Measurements from ENCODE around the gene UGGT2.
"Not testable (repeated sequence)": the region's sequence is repeated elsewhere in the genome, so short reads cannot be mapped to it uniquely, and the experiment has no call there.

Gene UGGT2

GRCh38 chr13:95793018-95793555, 260.1 kb downstream of the UGGT2 start:
- no peak for DNase-seq

DNA sequence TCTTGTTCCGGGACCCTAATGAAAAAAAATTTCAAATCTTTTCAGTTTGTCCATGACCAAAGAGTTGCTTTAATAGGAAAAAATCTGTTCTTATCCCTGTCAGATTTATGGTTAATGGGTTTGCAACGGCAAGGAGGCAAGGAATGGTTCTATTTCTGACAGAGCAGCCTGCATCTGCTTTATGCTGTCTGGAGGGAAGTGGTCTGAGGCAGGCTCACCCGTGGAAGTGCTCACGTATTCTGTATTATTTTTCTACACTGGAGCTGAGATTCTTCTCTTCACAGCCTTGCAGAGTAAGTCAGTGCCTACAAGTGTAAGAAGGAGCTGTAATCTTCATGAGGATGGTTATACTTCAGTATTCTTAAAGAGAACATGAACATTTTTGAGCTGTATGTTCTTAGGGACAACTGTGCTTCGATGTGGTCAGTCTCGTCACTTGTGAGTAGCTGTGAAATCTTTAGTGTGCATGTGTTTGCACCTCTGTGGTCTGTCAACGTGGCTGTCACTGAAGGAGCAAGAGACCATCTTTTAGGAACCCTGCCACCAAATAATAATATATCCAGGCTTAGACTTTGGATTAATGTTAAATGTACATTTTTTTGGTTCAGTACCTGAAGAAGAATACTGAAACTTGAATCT, 262.0 kb downstream of the UGGT2 start:
- no peak for DNase-seq

DNA sequence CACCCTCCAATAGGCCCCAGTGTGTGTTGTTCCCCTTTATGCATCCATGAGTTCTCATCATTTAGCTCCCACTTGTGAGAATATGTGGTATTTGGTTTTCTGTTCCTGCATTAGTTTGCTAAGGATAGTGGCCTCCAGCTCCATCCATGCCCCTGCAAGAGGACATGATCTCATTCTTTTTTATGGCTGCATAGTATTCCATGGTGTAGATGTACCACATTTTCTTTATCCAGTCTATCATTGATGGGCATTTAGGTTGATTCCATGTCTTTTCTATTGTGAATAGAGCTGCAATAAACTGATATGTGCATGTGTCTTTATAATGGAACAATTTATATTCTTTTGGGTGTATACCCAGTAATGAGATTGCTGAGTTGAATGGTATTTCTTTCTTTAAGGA, 263.9 kb downstream of the UGGT2 start:
- not testable (repeated sequence) for DNase-seq

- no peak for DNase-seq
Measured at GRCh38 chr13:95788100-95788463, 265.1 kb downstream of the UGGT2 start.

- no peak for DNase-seq
Measured at GRCh38 chr13:95787356-95788099, 265.7 kb downstream of the UGGT2 start.

DNA sequence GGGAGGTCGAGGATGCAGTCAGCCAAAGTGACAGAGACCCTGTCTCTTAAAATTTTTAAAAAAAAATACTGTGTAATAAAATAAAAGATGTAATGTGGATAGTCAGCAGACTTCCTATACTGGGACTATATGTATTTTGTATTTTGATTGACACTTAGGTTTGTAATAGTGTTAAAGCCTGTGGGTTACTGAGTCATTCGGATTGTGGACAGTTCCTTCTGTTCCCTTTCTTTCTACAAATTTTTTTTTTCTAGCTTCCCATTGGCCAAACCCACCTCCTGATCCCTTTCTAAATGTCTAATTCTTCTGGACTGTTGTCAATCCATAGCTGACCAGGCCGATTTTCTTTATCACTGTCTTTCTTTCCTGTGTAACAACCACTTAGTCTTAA, 268.3 kb downstream of the UGGT2 start:
- DNase-seq, result no peak

DNA sequence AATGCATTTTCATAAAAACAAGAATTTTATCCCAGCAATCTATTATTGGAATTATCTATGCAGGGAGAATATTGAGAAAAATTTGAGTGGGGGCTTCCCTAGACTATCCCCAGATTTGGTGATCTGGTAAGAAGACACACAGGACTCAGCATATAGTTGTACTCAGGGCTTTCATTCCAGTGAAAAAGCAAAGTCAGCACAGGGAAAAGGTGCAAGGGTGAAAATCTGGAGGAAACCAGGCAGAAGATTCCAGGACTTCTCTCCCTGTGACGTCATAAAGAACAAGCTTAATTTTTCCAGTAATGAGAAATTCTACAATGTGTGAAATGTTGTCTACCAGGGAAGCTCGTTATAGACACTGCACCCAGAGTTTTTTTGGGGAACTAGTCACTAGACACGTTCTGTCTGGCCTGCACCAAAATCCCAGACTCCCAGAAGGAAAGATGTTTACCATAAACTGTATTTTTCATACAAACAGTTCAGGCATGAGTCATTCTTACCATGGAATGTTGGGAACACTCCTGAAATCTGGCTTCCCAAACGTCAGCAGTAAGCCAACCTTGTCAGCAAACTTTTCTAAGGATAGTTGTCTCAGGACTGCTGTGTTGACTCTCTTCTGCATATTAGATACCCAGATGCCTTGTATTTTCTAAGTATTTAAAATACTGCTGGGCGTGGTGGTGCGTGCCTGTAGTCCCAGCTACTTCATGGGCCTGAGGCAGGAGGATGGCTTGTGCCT, 268.9 kb downstream of the UGGT2 start:
- DNase-seq, result no peak

DNA sequence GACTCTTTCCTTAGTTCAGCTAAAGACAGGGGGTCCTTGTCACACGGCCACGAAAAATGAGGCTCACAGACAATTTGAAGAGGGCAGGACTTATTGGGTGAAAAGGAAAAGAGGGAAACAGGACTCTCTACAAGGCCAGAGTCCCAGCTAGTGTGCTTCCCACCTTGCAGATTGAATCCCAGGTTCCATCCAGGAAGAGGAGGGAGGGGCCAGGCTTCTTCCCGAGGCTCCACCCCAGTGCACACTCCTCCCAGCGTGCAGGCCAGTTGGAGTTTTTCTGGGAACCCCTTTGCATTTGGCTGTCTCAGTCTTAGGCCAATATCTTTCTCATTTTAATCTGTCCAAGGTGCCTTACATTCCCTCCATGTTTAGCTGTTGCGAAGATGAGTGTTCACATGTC, 269.5 kb downstream of the UGGT2 start:
- no peak for DNase-seq

DNA sequence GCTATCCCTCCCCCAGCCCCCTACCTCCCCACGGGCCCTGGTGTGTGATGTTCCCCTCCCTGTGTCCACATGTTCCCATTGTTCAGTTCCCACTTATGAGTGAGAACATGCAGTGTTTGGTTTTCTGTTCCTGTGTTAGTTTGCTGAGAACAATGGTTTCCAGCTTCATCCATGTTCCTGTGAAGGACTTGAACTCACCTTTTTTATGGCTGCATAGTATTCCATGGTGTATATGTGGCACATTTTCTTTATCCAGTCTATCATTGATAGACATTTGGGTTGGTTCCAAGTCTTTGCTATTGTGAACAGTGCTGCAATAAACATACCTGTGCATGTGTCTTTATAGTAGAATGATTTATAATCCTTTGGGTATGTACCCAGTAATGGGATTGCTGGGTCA, 271.3 kb downstream of the UGGT2 start:
- not testable (repeated sequence) for DNase-seq

GRCh38 chr13:95781016-95781415, 272.2 kb downstream of the UGGT2 start:
- DNase-seq, result no peak

DNA sequence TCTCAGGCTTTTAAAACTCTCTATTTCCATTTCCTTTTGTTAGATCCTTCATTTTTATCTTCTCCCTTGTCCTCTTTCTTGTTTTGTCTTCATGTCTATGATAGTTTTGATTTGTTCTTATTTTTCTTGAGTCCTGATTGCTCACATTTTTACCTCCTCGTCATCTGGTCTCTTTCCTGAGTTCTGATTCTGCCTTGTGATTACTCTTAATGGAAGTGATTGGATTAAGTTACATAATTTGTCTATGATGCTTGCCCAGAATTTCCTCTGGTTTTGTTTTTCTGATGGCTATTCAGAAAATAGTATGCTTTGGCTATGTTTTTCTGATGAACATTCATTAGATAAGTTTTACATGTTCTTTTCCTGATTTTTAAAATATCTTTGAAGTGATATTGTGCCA, 273.7 kb downstream of the UGGT2 start:
- no peak for DNase-seq

DNA sequence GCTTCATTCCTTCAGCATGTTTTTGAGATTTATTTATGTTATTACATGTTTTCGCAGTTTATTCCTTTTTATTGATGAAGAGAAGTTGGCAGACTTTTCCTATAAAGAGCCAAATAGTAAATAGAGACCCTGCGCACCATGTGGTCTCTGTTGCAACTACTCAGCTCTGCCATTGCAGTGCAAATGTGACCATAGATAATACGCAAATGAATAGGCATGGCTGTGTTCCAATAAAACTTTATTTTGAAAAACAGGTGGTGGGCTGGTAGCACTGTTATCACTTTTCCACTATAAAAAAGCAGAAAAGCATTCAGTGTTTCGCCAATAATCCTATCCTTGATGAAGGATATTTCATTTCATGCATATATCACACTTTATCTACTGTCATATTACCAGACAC, 281.3 kb downstream of the UGGT2 start:
- no peak for DNase-seq

- no peak for DNase-seq
Measured at GRCh38 chr13:95763601-95764000, 289.6 kb downstream of the UGGT2 start.

DNA sequence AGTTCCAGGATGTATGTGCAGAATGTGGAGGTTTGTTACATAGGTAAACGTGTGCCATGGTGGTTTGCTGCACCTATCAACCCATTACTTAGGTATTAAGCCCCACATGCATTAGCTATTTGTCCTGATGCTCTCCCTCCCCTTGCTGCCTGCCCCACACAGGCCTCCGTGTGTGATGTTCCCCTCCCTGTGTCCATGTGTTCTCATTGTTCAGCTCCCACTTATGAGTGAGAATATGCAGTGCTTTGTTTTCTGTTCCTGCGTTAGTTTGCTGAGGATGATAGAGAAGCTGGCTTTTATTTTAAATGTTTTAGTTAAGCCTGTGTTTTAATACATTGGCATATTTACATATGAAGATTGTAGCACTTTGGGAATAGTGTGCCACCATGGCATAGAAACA, 290.6 kb downstream of the UGGT2 start:
- DNase-seq, result not testable (repeated sequence)

- DNase-seq, result no peak
Measured at GRCh38 chr13:95756072-95756471, 297.1 kb downstream of the UGGT2 start.

- no peak for DNase-seq
Measured at GRCh38 chr13:95754069-95754468, 299.1 kb downstream of the UGGT2 start.

GRCh38 chr13:95752677-95753076, 300.5 kb downstream of the UGGT2 start:
- no peak for DNase-seq
